Coronary artery (tissue), 2 donors: ENCODE measurements around the gene COL5A1.

ENCODE experiments used
- DNase-seq: peaks from one replicate; pipeline ENCODE4 v3.0.0-alpha.2; 2017; ENCODE audit warnings: low spot score
- H3K27ac ChIP-seq, 2 donors: fragments of 200-600 bp; sonication (generic); one replicate each; pipeline ENCODE4 v1.5.1; 2016 to 2019
- H3K4me3 ChIP-seq: fragments of 200-600 bp; sonication (generic); 2 replicates; pipeline ENCODE4 v1.5.1; 2016; ENCODE audit warnings: mild to moderate bottlenecking, moderate library complexity
- TF ChIP-seq, protein P1 (sequence below): fragments of 200-600 bp; sonication (generic); IDR thresholded peaks from one replicate; pipeline ENCODE4 v1.5.1; 2019; ENCODE audit warnings: antibody characterized with exemption

COL5A1 gene

DNA sequence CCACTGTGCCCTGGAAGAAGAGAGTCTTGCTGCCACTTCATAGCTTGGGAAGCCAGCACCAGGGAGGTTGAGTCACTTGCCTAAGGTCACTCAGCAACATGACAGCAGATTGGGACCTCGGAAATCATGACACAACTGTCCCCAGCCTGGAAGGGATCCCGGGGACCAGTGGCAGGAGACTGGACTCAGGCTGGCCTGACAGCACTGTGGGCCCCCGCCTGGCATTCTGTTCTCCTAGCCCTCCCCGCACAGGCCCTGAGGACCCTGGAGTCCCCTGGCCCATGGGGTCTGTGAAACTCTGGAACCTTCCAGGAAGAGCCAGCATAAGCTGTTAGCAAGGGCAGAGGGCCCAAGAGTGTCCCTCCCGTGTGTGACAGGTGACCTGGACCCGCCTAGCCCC lies 64.9 kb downstream of the COL5A1 start:
- peak overlapping the region; percentile 77 to 91 for H3K27ac ChIP-seq
- TF ChIP-seq, protein P1, sequence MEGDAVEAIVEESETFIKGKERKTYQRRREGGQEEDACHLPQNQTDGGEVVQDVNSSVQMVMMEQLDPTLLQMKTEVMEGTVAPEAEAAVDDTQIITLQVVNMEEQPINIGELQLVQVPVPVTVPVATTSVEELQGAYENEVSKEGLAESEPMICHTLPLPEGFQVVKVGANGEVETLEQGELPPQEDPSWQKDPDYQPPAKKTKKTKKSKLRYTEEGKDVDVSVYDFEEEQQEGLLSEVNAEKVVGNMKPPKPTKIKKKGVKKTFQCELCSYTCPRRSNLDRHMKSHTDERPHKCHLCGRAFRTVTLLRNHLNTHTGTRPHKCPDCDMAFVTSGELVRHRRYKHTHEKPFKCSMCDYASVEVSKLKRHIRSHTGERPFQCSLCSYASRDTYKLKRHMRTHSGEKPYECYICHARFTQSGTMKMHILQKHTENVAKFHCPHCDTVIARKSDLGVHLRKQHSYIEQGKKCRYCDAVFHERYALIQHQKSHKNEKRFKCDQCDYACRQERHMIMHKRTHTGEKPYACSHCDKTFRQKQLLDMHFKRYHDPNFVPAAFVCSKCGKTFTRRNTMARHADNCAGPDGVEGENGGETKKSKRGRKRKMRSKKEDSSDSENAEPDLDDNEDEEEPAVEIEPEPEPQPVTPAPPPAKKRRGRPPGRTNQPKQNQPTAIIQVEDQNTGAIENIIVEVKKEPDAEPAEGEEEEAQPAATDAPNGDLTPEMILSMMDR: no peak
- H3K4me3 ChIP-seq: no peak overlapping the region
- DNase-seq: no peak

DNA sequence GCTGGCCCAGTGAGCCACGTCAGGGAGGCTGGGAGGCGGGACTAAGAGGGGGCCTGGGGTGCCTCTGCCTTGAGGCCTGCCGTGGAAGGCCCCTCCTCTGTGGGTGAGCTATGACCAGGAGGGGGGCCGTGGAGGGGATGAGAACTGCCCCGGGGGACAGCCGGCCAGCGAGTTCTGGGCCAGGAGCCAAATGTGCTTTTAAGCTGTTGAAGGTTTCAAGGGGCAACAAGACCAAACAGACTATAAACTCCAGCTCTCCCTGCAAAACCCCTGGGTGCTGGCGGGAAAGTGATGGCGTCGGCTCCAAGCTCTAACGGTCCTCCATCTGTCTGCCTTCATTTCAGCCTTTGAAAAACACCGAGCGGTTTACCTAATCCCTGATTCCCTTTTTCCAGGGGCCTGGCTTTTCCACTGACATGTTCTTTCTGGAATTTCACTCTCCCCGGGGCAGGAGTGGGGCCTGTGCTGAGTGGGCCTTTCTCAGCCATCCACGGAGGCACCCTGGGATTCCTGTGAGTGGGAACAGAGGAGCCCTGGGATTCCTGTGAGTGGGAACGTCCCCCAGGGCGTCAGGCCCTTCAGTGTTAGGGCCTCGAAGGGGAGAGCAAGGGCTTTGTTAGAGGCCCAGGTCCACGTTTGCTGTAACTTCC lies 65.6 kb downstream of the COL5A1 start:
- no peak overlapping the region for H3K4me3 ChIP-seq
- peak; percentile 92 for DNase-seq
- peak overlapping the region; percentile 77 to 91 for H3K27ac ChIP-seq
- TF ChIP-seq, protein P1: no peak

DNA sequence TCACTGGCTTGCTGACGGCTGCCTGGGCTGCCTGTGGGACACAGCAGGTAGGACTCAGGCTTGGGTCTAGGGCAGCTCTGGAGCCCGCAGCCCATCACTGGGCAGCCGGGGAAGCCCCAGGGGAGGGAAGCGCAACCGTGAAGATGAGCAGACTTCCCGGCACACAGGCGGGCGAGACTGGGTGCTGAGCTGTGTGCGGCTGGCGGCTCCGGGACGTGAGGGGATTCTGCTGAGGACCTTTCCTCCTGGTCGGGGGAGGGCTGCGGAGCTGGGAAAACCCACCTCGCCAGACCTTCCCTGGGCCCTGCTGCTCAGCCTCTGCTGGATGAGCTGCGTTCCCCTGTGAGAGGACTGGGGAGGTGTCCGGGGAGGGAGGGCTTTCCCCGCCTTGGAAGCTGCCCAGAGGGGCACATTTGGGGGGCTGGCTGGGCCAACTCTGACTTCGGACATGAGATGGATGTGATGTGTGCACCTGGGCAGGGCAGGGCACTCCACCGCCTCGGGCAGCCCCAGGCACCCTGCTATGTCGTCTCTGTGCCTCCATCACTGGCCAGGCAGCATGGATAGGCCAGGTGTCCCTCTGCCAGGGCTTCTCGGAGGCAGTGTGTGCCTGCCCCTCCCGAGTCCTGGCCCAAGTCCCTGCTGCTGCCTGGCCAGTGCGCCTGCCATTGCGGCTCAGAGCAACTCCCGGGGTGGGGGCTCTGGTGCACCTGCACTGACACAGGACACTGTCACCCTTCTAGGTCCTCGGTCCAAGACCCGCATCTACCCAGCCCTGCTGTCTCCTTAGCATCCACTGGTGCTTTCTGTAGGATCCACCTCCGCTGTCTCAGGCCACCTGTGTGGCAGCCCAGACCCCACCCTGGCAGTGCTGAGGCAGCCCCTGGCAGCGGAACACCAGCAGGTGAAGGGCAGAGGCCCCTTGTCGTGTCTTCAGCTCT lies 66.4 kb downstream of the COL5A1 start:
- TF ChIP-seq, protein P1: no peak
- peak overlapping the region; percentile 77 to 91 for H3K27ac ChIP-seq
- DNase-seq: no peak
- H3K4me3 ChIP-seq: no peak overlapping the region

DNA sequence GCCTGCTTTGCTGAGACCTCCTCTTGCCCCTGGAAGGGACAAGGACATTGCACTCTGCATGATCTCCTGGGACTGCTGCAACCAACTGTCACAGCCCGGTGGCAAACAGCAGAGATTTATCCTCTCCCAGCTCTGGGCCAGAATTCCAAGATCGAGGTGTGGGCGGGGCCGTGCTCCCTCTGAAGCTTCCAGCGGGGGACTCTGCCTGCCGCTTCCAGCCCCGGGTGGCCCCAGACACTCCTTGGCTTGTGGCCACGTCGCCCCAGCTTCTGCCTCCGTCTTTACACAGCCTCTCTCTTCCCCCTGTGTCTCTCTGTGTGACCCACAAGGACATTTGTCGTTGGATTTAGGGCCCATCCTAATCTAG lies 67.1 kb downstream of the COL5A1 start:
- TF ChIP-seq, protein P1: no peak
- H3K27ac ChIP-seq: peak overlapping the region; percentile 2 to 91
- no peak for DNase-seq
- no peak overlapping the region for H3K4me3 ChIP-seq

DNA sequence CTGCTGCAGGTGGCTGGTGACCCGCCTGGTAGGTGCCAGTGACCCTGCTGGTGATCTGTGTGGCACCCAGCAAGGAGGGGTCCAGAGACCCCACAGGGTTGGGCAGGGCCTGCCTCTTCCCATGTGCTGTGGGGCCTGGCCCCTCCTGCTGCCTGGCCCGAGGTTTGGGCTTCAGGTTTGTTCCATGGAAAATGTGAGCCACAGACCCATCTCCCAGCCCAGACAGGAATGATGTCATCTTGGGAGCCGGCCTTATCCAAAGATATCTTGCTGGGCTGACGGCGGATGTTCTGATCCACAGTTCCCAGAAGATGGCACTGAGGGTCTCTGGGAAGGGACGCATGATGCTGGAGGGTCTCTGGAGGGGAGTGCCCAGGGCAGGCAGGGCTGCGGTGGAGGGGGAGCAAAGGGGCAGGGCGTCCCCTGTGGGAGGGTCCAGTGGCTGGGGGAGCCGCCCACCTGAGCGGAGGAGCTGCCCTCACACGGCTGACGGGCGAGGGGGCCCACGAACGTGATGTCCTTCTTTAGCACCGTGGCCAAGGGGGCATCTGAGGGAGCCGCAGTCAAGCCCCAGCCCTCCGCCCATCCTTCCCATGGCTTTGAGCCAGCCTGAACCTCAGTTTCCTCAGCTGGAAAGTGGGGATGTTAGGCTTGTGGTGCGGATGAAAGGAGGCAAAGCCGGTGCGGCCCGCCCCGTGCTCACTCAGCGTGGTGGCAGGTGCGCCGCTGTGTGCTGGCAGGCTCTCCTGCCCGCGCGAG lies 68.1 kb downstream of the COL5A1 start:
- peak overlapping the region; percentile 2 to 91 for H3K27ac ChIP-seq
- peak overlapping the region; percentile 39 for H3K4me3 ChIP-seq
- TF ChIP-seq, protein P1: no peak
- DNase-seq: peak; percentile 81

DNA sequence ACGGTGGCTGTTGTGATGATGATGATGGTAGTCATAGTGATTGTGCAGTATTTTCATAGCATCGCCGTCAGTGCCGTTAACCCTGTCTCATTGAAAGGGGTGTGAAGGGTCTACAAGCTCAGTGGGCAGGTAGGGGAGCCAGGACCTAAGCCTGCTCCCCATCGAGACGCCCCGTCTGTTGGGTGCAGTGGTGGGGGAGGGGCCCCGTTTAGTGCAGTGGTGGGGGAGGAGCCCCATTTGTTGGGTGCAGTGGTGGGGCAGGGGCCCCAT lies 68.6 kb downstream of the COL5A1 start:
- TF ChIP-seq, protein P1: no peak
- Histone ChIP-seq H3K27ac (peak overlapping the region; percentile 2 to 91), H3K4me3 (peak overlapping the region; percentile 39)
- DNase-seq: no peak
